DND-41 (cell line): ENCODE measurements around the gene IL1RAPL2.
"Not testable (repeated sequence)": the region's sequence is repeated elsewhere in the genome, so short reads cannot be mapped to it uniquely, and the experiment has no call there.

Experiments
- ATAC-seq: fragments of 200-7000 bp; cut with Tn5 transposase; 3 replicates; pipeline ENCODE4 v1.9.1; 2021; ENCODE audit warnings: low read depth; ENCODE audit not compliant: insufficient read depth
- DNase-seq: peaks from one replicate; pipeline ENCODE4 v3.0.0-alpha.2; 2020
- H2AFZ ChIP-seq: 2 replicates; pipeline ENCODE4 v1.6.0; 2012; ENCODE audit warnings: low read depth, low read length
- H3K27ac ChIP-seq: 2 replicates; pipeline ENCODE4 v1.5.1; 2012; ENCODE audit warnings: low read length, inconsistent platforms
- H3K27me3 ChIP-seq: fragments of 200-600 bp; sonication (generic); 2 replicates; pipeline ENCODE4 v1.6.0; 2012; ENCODE audit warnings: low read length, mild to moderate bottlenecking, inconsistent platforms; ENCODE audit not compliant: insufficient read depth, poor library complexity
- H3K36me3 ChIP-seq: 2 replicates; pipeline ENCODE4 v1.5.1; 2012; ENCODE audit warnings: low read length, inconsistent platforms; ENCODE audit not compliant: insufficient read depth
- H3K4me1 ChIP-seq: 2 replicates; pipeline ENCODE4 v1.5.1; 2012; ENCODE audit warnings: mild to moderate bottlenecking, low read length; ENCODE audit not compliant: insufficient read depth
- H3K4me2 ChIP-seq: 2 replicates; pipeline ENCODE4 v1.6.0; 2012; ENCODE audit warnings: mild to moderate bottlenecking, moderate library complexity, low read length, inconsistent platforms; ENCODE audit not compliant: insufficient read depth
- H3K4me3 ChIP-seq, 2 experiments: fragments of 200-600 bp in 1 of 2; shearing (Covaris generic) in 1 of 2; 2 replicates each; pipeline ENCODE4 v1.5.1; 2012 to 2016; ENCODE audit warnings: inconsistent platforms in 2 of 2, low read length in 2 of 2, mild to moderate bottlenecking in 2 of 2, low read depth in 1 of 2, moderate library complexity in 1 of 2
- H3K79me2 ChIP-seq: 2 replicates; pipeline ENCODE4 v1.6.0; 2012; ENCODE audit warnings: low read length, inconsistent platforms; ENCODE audit not compliant: insufficient read depth
- H3K9ac ChIP-seq: 2 replicates; pipeline ENCODE4 v1.6.0; 2012; ENCODE audit warnings: low read depth, mild to moderate bottlenecking, inconsistent platforms, low read length, moderate library complexity
- H3K9me3 ChIP-seq: 2 replicates; pipeline ENCODE4 v1.5.1; 2012; ENCODE audit warnings: low read length, moderate library complexity, mild to moderate bottlenecking, inconsistent platforms; ENCODE audit not compliant: insufficient read depth, severe bottlenecking
- H4K20me1 ChIP-seq: 2 replicates; pipeline ENCODE4 v1.6.0; 2012; ENCODE audit warnings: low read length; ENCODE audit not compliant: insufficient read depth
- EZH2 ChIP-seq: IDR thresholded peaks from 3 replicates; pipeline ENCODE4 v1.6.1; 2012; ENCODE audit warnings: borderline replicate concordance, low read depth, mild to moderate bottlenecking, moderate library complexity, low read length, inconsistent platforms; ENCODE audit not compliant: severe bottlenecking
- TF ChIP-seq, protein P1 (sequence below): IDR thresholded peaks from 2 replicates; pipeline ENCODE4 v1.5.1; 2012; ENCODE audit warnings: borderline replicate concordance, low read length, moderate library complexity, mild to moderate bottlenecking; ENCODE audit not compliant: poor library complexity, severe bottlenecking; ENCODE audit errors: extremely low read depth

Gene IL1RAPL2

GRCh38 chrX:105018865-105019264 is 452.9 kb downstream of the IL1RAPL2 start:
- Histone ChIP-seq H3K9ac (no peak overlapping the region), H3K4me2 (no peak overlapping the region), H3K27ac (no peak overlapping the region), H3K36me3 (no peaks in the 10 kb centered on the region), H3K4me1 (no peaks in the 10 kb centered on the region), H3K79me2 (no peaks in the 10 kb centered on the region), H3K9me3 (no peaks in the 10 kb centered on the region), H3K4me3 (no peak overlapping the region), H4K20me1 (no peaks in the 10 kb centered on the region), H2AFZ (no peak overlapping the region), H3K27me3 (no peaks in the 10 kb centered on the region)
- ATAC-seq (no peak), DNase-seq (no peak)
- no peak for TF ChIP-seq EZH2
- TF ChIP-seq, protein P1, sequence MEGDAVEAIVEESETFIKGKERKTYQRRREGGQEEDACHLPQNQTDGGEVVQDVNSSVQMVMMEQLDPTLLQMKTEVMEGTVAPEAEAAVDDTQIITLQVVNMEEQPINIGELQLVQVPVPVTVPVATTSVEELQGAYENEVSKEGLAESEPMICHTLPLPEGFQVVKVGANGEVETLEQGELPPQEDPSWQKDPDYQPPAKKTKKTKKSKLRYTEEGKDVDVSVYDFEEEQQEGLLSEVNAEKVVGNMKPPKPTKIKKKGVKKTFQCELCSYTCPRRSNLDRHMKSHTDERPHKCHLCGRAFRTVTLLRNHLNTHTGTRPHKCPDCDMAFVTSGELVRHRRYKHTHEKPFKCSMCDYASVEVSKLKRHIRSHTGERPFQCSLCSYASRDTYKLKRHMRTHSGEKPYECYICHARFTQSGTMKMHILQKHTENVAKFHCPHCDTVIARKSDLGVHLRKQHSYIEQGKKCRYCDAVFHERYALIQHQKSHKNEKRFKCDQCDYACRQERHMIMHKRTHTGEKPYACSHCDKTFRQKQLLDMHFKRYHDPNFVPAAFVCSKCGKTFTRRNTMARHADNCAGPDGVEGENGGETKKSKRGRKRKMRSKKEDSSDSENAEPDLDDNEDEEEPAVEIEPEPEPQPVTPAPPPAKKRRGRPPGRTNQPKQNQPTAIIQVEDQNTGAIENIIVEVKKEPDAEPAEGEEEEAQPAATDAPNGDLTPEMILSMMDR: no peak

DNA sequence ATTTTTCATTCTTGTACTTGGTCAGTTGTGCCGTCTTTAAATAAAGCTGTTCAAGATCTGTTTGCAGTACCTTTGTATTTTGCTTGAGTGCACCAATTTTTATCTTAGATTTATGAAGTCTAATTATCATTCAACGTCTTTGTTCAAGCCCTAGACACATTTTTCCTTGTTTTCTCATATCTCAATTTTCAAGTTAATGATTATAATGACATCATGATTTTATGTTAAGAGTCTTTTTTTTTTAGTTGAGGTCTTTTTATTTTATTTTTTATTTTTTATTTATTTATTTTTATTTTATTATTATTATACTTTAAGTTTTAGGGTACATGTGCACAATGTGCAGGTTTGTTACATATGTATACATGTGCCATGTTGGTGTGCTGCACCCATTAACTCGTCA is 463.0 kb downstream of the IL1RAPL2 start:
- not testable (repeated sequence) for H3K27me3 ChIP-seq, H3K36me3 ChIP-seq, H3K9me3 ChIP-seq, H2AFZ ChIP-seq, H4K20me1 ChIP-seq, H3K4me2 ChIP-seq, H3K9ac ChIP-seq, H3K4me1 ChIP-seq, H3K27ac ChIP-seq, ATAC-seq, H3K79me2 ChIP-seq, DNase-seq, H3K4me3 ChIP-seq

- H3K4me3 ChIP-seq: no peak overlapping the region
- H2AFZ ChIP-seq: no peak overlapping the region
- TF ChIP-seq EZH2: no peak
- TF ChIP-seq, protein P1: no peak
- no peaks in the 10 kb centered on the region for H4K20me1 ChIP-seq
- no peak for ATAC-seq
- H3K79me2 ChIP-seq: no peaks in the 10 kb centered on the region
- H3K4me1 ChIP-seq: no peaks in the 10 kb centered on the region
- H3K27me3 ChIP-seq: no peaks in the 10 kb centered on the region
- no peak overlapping the region for H3K4me2 ChIP-seq
- H3K9ac ChIP-seq: no peak overlapping the region
- no peaks in the 10 kb centered on the region for H3K9me3 ChIP-seq
- H3K36me3 ChIP-seq: no peaks in the 10 kb centered on the region
- no peak for DNase-seq
- H3K27ac ChIP-seq: no peak overlapping the region
Observed at GRCh38 chrX:105038672-105039328, 472.8 kb downstream of the IL1RAPL2 start.

- no peaks in the 10 kb centered on the region for H3K9me3 ChIP-seq
- H3K4me1 ChIP-seq: no peaks in the 10 kb centered on the region
- H3K27ac ChIP-seq: no peak overlapping the region
- ATAC-seq: no peak
- TF ChIP-seq, protein P1: no peak
- no peak for TF ChIP-seq EZH2
- no peaks in the 10 kb centered on the region for H3K27me3 ChIP-seq
- no peak overlapping the region for H3K4me3 ChIP-seq
- DNase-seq: no peak
- no peak overlapping the region for H3K4me2 ChIP-seq
- no peak overlapping the region for H3K9ac ChIP-seq
- H3K36me3 ChIP-seq: no peaks in the 10 kb centered on the region
- H2AFZ ChIP-seq: no peak overlapping the region
- no peaks in the 10 kb centered on the region for H3K79me2 ChIP-seq
- no peaks in the 10 kb centered on the region for H4K20me1 ChIP-seq
Observed at GRCh38 chrX:105050921-105051320, 484.9 kb downstream of the IL1RAPL2 start.
